Keratinocyte (primary cell): ENCODE results near the gene MTERF2.

Source experiments
- EZH2 ChIP-seq: IDR thresholded peaks from one replicate; pipeline ENCODE4 v1.6.1; 2012; ENCODE audit warnings: inconsistent platforms, mild to moderate bottlenecking, low read length, moderate library complexity
- TF ChIP-seq, protein P1 (sequence below), 3 experiments: IDR thresholded peaks in 1 of 3; conservative IDR thresholded peaks in 1 of 3; optimal IDR thresholded peaks in 1 of 3; 2 replicates in 2 of 3; 3 replicates in 1 of 3; pipeline versions ENCODE3 to v1.5.1; 2011; ENCODE audit warnings: low read length in 3 of 3, mild to moderate bottlenecking in 3 of 3, moderate library complexity in 2 of 3, control low read depth in 1 of 3, inconsistent platforms in 1 of 3; ENCODE audit not compliant: insufficient read depth in 2 of 3; ENCODE audit errors: extremely low read depth in 1 of 3

- TF ChIP-seq, protein P1, sequence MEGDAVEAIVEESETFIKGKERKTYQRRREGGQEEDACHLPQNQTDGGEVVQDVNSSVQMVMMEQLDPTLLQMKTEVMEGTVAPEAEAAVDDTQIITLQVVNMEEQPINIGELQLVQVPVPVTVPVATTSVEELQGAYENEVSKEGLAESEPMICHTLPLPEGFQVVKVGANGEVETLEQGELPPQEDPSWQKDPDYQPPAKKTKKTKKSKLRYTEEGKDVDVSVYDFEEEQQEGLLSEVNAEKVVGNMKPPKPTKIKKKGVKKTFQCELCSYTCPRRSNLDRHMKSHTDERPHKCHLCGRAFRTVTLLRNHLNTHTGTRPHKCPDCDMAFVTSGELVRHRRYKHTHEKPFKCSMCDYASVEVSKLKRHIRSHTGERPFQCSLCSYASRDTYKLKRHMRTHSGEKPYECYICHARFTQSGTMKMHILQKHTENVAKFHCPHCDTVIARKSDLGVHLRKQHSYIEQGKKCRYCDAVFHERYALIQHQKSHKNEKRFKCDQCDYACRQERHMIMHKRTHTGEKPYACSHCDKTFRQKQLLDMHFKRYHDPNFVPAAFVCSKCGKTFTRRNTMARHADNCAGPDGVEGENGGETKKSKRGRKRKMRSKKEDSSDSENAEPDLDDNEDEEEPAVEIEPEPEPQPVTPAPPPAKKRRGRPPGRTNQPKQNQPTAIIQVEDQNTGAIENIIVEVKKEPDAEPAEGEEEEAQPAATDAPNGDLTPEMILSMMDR (optimal IDR thresholded peaks at IDR 0.05 in 1 of 3, IDR thresholded peaks at IDR 0.05 in 1 of 3, conservative IDR thresholded peaks at IDR 0.05 in 1 of 3; ENCODE audit: extremely low read depth in 1 of 3, insufficient read depth in 2 of 3, low read length in 3 of 3), result no peak
- no peak for TF ChIP-seq EZH2
Measured at GRCh38 chr12:107035733-107036132, 48.8 kb upstream of the MTERF2 start.
